HG03469 (cell line): ENCODE data around the gene COMMD2.
A peak's percentile ranks its signal among the peaks of the same experiment; 100 is the strongest.

Experiments
- ATAC-seq: cut with Tn5 transposase; IDR thresholded peaks from one replicate; pipeline ENCODE4 v1.9.1; 2021; ENCODE audit warnings: mild to moderate bottlenecking, moderate library complexity, moderate number of reproducible peaks; ENCODE audit not compliant: unreplicated experiment

COMMD2 gene

GRCh38 chr3:149752051-149752787, at the start of gene COMMD2:
TSS of gene COMMD2 (minus strand) at chr3:149752489. CDS start at chr3:149752444, 45 bp downstream.
- ATAC-seq, result peak; percentile 99

- no peak for ATAC-seq
Measured at GRCh38 chr3:149801639-149802038, 49.4 kb upstream of the COMMD2 start.

- ATAC-seq, result no peak
Measured at GRCh38 chr3:149801195-149801594, 48.9 kb upstream of the COMMD2 start.

- ATAC-seq, result no peak
Measured at GRCh38 chr3:149800693-149801092, 48.4 kb upstream of the COMMD2 start.

- no peak for ATAC-seq
Measured at GRCh38 chr3:149796026-149796425, 43.7 kb upstream of the COMMD2 start.

GRCh38 chr3:149792452-149793270, 40.4 kb upstream of the COMMD2 start, which contains the start of gene ANKUB1:
TSS of gene ANKUB1 (minus strand) at chr3:149792554. CDS start at chr3:149792366, 188 bp downstream.
- ATAC-seq, result no peak

- no peak for ATAC-seq
Measured at GRCh38 chr3:149790698-149791097, 38.4 kb upstream of the COMMD2 start.

GRCh38 chr3:149790268-149790667, 38.0 kb upstream of the COMMD2 start:
- ATAC-seq, result no peak

GRCh38 chr3:149784064-149784704, 31.9 kb upstream of the COMMD2 start:
- ATAC-seq, result no peak

- ATAC-seq, result no peak
Measured at GRCh38 chr3:149783576-149783975, 31.3 kb upstream of the COMMD2 start.

GRCh38 chr3:149781741-149782140, 29.5 kb upstream of the COMMD2 start:
- no peak for ATAC-seq

GRCh38 chr3:149781211-149781610, 28.9 kb upstream of the COMMD2 start:
- no peak for ATAC-seq

GRCh38 chr3:149777414-149778214, 25.3 kb upstream of the COMMD2 start:
- ATAC-seq, result no peak

- no peak for ATAC-seq
Measured at GRCh38 chr3:149776170-149776569, 23.9 kb upstream of the COMMD2 start.

- no peak for ATAC-seq
Measured at GRCh38 chr3:149772861-149773260, 20.6 kb upstream of the COMMD2 start.

- ATAC-seq, result no peak
Measured at GRCh38 chr3:149771652-149772271, 19.5 kb upstream of the COMMD2 start.

GRCh38 chr3:149770246-149770645, 18.0 kb upstream of the COMMD2 start:
- ATAC-seq, result no peak

- no peak for ATAC-seq
Measured at GRCh38 chr3:149768704-149769103, 16.4 kb upstream of the COMMD2 start.

- no peak for ATAC-seq
Measured at GRCh38 chr3:149767720-149768119, 15.4 kb upstream of the COMMD2 start.

GRCh38 chr3:149765762-149766334, 13.6 kb upstream of the COMMD2 start:
- ATAC-seq, result no peak
